DMS114 treated with DMSO at 0.1 percent for 48 hours (cell line): ENCODE data around the gene AMHR2.
A peak's percentile ranks its signal among the peaks of the same experiment; 100 is the strongest.

Source experiments
- DNase-seq: peaks from one replicate; lab custom pipeline; 2025; ENCODE audit not compliant: unreplicated experiment; lab: John Stamatoyannopoulos, UW

AMHR2 gene

DNA sequence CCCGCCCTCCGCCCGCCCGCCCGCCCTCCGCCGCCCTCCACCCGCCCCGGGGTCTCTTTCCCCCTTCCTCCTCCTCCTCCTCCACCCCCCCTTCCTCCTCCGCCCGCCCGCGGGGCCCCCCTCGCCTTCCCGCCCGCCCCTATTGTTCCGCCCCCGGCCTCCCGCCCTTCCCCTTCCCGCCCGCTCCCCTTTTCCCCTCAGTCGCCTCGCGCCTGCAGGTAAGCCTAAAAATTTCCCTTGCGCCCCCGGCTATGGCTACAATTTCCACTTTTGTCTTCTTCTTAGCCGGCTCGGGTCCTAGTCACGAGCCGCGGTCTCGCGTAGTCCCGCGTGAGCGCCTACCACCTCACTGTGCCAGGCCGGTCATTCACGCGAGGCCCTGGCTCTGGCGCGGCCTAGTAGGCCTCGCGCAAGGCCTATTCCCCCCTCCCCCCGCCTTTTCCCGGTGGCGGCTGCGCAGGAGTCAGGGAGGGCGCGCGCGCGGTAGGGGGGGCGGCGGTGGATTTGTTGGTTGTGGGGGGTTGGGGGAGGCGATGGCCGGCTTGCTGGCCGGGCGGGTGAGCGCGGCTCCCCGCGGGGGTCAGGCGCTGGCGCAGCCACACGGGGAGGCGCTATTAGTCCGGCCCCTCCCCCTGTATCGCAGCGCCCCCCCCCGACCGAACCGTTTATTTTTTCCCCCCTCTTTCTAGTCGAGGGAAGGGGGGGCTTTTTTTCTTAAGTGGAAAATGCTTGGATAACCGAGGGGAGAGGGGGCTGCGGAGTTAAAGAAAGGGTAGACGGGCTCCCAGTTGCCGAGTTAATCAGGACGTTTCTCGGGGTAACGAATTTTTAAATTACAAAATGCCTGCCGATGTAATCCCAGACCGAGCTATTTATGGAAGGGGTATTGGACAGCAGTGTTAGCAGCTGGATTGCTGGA is 28.8 kb downstream of the AMHR2 start:
- peak; percentile 38 for DNase-seq

DNA sequence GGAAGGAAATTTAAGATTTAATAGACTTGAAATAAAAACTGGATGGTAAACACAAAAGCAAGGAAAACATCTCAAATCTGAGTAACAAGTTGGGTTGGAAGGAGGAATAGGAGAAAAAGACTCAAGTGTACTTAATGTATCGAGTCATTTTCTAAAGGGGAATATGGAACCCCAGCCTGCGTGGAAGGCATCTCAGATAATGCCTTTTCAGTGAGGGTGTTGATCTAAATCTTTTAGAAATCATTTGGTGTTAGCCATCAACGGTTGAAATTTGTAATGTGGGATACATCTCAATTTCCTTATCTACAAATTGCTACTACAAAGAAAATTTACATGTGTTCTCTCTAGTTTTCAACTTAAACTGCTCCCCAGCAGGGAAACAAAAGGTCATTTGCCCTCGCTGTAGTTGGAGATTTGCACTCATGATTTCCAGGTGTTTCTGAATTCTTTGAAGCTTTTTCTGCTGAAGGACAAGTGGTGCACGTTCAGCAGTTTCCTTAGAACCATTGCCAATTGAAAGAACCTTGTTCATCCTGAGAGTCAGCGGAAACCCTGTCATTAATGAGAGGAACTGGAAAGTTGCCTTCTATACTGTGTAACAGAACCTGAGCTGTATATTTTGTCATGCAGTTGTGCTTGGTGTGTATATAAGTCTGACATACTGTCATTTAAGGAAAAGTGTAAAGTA is 30.4 kb downstream of the AMHR2 start:
- no peak for DNase-seq

DNA sequence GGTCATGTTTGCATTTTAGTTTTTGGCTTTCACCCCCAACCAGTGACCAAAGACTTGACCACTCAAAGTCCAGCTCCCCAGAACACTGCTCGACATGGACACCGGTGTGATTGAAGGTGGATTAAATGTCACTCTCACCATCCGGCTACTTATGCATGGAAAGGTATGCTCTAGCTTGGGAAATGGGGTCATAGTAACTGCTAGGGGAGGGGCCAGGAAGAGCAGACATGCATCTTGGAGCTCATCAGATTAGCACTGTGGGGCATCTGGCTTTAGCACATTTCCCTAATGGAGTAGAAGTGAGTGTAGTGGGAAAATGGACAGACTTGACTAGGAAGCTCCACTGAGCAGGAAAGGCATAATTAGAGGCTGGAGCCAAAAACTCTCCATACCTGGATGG is 31.1 kb downstream of the AMHR2 start:
- DNase-seq = no peak

DNA sequence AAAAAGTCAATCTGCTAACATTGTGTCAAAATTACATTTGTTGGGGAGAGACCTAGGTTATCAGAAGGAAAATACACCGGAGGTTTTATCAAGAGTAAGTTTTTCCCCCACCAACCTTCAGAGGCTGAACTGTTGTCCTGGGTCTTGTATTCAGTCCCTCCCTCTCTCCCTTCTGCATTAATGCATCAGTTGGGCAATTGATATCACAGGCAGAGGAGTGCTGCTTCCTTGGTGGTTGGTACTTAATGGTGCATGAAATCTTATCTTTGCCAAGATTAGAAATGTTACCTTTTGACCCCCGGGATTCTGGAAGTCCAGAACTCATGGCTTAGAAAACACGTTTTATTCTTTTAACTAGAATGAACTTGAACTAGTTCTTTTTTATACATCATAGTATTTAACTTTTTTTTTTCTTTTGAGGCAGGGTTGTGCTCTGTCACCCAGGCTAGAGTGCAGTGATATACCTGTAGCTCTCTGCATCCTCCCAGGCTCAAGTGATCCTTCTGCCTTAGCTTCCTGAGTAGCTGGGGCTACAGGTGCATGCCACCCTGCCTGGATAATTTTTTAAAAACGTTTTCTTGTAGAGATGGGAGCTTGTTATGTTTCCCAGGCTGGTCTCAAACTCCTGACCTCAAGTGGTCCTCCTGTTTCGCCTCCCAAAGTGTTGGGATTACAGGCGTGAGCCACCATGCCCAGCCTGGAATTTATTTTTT is 33.2 kb downstream of the AMHR2 start:
- DNase-seq = no peak

DNA sequence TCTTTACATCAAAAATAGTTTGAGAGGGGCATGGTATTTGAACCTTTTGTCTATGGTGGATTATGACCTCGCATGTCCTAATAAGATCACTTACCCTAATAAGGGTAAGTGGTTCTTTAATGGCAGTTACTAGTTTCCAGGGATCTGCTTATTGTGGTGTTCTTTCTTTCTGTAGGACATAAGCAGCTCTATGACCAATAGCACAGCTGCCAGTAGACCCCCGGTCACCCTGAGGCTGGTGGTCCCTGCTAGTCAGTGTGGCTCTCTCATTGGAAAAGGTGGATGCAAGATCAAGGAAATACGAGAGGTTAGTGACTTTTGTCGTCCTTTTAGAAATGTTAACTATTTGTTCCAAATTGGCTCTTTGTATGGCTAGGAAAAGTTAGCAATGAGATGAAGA is 35.4 kb downstream of the AMHR2 start:
- no peak for DNase-seq

DNA sequence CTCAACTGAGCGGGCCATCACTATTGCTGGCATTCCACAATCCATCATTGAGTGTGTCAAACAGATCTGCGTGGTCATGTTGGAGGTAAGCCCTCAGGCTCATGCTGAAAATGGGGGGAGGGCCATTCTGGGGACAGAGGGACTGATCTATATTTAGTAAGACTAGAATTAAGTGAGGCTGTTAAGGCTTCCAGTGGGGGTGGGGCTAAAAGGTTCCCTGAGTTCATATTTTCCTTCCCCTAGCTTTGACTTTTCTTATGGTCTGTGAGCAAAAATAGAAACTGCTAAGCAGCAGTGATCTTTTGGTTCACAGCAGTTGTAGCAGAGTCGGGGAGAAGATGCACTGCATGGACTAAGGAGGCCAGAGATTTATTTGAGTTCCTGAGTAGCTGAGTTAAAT is 37.4 kb downstream of the AMHR2 start:
- DNase-seq = no peak

DNA sequence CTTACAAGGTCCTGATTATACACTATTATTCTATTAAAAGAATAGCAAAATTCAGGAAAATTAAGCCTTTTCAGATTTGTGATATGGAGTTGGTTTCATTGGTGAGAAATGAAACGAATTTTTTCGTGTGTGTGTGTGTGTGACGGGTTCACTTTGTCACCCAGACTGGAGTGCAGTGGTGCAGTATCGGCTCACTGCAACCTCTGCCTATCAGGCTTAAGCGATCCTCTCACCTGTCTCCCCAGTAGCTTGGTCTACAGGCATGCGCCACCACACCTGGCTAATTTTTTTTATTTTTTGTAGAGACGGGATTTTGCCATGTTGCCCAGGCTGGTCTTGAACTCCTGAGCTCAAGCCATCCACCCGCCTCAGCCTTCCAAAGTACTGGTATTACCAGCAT is 37.9 kb downstream of the AMHR2 start:
- DNase-seq = no peak

DNA sequence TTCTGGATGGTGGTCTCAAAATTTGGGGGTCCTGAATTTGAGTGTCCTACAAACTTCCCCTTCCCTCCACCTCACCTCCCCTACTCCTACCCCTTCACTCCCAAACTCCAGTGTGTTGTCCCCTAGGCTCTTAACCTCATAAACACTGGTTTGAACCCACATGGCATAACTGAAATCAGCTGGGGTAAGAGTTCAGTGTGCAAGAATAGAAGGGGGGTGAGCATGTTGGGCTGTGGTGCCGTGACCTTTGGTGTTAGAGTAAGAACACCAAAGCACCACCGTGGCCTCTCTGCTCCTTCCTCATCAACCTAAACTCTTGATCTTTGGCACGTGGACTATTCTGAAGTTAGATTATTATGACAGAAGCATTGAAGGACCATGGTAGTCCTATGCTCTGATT is 39.3 kb downstream of the AMHR2 start:
- no peak for DNase-seq

DNA sequence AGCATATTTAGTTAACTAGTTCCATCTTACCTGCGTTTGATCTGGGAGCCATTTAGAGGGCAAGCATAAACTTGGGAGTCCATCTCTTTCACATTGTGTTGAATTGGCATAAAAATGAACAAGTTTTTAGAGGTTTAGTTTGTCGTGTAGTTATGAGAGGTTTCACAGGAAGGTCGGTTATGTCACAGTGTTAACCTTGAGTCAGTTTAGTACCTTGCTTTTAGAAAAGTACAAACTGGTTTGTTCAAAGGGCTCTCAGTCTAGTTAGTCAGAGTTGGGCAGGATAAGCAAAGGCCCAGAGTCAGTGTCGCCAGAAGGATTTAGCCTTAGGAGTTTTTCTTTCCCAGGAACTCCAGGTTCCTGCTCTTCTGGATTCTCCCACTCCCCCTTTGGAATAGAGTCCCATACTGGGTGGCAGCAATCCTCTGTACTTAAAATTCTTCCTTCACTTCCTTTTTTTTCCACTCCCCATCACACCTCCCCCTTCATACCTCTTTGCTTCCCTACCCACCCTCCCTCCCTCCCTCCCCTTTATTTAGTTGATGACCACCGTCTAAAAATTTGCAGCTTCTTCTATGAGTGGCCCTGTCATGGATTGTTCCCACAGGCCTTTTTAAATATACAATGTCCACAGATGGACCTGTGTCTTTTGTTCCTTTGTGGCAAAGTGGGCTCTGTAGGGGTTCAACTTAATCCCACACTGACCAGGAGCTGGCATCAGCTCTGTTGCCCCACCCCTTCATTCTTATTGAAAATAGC is 40.3 kb downstream of the AMHR2 start:
- DNase-seq = no peak

DNA sequence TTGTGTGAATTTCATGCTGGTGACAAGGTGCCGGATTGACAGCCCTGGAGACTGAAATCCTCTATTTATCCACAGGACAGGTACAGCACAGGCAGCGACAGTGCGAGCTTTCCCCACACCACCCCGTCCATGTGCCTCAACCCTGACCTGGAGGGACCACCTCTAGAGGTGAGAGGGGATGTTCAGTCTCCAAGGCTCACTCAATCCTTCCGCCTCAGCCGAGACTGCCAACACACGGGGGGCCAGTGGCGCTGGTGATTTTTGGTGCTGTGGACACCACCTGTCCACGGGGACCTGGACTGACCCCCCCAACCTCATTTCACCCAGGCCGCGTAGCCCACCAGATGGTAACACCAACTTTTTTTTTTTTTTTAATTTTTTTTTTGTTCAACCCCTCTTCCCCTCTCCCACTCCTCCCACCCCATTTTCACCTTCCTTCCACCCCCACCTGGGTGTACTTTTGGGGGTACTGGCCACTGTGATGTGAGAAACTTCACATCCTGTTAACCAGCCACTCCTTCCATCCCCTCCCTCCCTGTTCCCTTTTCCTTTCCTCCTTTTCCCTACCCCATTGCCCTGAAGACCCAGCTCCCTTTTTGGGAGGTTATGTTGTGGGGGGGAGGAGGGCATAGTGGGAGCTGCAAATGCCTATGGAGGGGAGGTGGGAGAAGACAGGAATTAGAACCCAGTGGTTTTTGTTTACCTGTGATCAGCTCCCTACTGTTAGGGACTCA is 41.2 kb downstream of the AMHR2 start:
- no peak for DNase-seq

DNA sequence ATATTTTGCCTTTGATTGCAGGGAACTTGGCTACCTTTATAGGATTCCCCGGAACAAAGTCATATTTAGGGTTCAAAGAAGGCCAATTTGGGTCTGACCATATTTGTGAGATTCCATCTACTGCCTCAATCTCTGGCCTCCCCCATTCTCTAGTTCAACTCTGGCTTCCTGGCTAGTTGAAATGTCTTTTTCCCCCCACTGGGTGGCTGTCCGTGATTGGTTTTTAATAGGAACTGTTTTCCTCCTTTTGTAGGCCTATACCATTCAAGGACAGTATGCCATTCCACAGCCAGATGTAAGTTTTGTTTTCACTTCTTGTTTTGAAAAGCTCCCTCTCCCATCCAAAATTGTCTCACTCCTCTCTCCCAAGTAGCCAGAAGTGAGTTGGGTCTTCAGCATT is 42.0 kb downstream of the AMHR2 start:
- DNase-seq = no peak

DNA sequence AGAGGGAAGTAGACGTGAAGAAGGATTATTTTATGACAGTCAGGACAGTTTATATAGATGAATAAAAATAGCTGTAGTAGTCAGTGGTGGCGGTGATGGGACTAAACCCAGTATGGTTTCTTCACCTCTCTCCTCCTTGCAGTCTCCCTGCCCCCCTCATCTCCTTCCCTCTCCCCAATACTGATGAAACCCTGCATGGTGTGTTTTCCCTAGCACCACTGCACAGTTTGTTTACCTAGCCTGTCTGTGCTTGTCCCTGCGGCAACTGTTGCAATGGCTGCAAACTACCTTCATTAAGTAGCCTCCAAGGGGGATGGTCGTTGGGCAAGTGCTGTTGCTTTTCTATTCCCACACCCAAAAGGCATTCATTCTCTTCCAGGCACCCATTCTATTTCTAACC is 43.0 kb downstream of the AMHR2 start:
- DNase-seq = no peak

DNA sequence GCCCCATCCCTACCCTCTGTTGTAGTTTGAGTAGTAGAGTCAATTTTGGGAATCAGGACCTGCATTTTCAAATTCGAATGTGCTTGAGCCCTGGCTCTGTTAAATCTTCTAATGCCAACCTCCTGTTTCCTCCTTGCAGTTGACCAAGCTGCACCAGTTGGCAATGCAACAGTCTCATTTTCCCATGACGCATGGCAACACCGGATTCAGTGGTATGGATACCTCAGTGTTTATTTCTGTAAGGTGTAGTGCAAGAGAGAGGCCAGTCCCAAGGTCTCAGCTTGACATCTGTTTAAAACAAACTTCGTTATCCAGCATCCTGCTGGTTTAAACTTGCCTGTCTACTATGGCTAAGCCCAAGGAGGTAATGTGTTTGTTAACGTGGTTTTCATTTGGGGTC is 43.4 kb downstream of the AMHR2 start:
- no peak for DNase-seq

DNA sequence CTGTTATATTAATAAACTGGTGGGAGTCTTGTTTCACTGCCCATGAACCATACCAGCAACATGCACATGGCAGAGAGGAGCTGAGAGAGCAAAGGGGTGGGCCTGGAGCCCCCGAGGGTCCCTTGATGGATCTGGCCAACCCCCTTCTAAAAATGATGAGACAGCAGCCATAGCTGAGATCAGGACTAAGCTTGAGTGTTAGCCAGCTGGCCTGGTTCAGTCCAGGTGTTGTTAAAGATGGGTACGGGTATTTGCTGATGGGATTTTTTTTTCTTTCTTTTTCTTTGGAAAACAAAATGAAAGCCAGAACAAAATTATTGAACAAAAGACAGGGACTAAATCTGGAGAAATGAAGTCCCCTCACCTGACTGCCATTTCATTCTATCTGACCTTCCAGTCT is 44.2 kb downstream of the AMHR2 start:
- DNase-seq = no peak

DNA sequence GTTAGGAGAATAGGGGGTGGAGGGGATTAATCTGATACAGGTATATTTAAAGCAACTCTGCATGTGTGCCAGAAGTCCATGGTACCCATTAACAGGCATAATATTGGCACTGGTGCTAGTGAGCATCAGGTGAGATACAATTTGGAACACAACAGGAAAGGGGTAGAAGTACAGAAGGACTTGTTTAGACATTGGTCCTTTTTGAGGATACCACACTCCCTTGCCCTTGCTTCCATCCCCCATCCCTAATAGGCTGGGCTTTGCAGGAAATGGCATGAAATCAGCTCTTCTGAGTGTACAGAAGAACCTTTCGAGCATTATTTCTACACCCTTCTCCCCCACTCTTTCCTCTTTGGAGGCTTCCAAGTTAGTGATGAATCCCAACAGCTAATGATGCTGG is 44.6 kb downstream of the AMHR2 start:
- no peak for DNase-seq

DNA sequence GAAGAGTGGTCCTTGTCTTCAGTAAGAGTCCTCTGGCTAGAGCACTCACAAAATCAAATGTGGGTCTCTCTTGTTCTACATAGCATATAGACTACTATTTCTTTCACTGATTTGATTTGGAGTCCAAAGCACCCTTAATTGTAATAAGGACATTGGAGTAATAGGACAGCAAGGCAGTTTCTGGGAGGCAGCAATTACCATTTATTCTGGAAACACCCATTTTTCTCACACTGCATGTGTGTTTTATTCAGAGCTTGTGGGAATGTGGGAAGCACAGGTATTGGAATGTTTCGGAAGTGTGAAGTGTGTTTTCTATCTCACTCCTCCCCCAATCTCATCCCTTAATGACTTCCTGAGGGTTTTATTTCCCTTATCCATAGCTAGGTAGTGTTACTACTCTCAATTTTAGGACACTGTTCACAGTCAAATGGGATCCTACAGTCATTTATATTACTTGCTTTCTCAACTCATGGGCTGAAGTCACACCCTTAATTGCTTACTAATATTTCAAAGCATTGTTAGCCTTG is 48.5 kb downstream of the AMHR2 start:
- no peak for DNase-seq

DNA sequence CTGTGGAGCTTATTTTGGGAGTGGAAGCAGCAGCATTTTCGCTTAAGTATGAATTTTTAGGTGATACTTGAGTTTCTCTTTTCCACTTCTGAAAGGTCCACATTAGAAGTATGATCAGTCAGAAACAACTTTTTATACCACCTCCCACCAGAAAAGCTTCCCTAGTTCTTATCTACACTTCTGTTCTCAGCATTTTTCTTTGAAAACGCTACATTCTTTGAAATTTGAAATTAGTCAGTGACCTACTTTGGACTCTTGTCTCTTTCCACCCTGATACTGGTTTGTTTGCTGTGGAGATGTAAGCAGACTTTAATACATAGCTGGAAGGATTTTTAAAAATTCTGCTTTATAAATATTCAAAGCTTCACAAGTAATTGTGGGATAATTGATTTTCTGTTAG is 50.4 kb downstream of the AMHR2 start:
- no peak for DNase-seq

DNA sequence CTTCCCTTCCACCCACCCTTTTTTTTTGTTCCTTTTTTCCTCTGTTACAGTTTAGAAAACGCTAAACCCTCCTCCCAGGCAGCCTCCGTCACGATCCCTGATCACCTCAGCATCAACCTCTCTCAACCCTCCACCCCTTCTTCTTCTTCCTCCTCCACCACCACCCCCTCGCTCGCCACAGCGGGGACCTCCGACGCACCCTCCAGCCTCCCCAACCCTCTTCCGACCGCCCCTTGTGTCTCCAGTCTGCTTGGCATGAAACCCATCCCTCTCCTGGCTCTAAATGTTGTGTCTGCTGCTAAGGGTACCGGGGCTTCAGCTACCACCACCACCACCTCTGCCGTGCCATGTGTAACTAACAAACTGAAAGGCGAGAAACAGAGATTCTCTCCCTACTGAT is 51.2 kb downstream of the AMHR2 start:
- no peak for DNase-seq

DNA sequence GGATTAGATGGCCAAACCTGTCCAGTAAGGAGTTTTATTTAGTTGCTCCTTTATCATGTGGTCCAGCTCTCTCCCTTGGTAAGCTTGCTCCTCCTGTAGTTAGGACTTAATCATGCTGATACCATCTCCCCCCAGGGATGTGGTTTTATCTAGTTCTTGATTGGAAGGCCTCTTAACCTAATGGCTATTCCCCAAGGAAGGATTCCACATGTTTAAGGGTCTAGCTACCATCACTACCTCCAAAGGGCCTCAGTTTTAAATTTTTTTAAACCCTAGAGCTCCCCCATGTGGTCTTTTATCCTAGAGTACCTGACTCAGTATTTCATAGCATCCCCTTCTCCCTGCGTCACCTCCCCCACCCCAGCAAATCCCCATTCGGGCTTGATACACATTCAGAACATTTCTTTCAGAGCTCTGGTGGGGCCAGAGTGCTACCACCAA is 53.1 kb downstream of the AMHR2 start:
- peak; percentile 60 for DNase-seq

DNA sequence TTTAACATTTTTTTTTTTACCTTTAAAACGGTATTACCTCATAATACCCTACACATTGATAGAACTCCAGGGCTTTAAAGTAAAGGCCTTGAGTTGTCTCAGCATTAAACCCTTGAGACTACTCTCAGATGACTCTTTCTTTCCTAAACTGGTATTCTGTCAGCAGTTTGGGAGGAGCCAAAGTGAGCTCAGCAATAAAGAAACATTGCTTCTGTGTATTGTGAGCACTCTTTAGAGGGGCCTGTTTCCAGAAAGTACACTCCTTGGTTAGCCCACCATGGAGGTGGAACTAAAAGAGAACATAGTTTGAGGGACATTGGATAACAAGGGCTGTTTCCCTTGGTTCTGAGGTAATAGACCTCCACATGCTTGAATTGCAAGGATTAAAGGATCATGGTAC is 55.2 kb downstream of the AMHR2 start:
- DNase-seq = no peak
